ENCODE data around the gene TMEM181.
"Not testable (repeated sequence)": the region's sequence is repeated elsewhere in the genome, so short reads cannot be mapped to it uniquely, and the experiment has no call there.

TMEM181 gene

DNA sequence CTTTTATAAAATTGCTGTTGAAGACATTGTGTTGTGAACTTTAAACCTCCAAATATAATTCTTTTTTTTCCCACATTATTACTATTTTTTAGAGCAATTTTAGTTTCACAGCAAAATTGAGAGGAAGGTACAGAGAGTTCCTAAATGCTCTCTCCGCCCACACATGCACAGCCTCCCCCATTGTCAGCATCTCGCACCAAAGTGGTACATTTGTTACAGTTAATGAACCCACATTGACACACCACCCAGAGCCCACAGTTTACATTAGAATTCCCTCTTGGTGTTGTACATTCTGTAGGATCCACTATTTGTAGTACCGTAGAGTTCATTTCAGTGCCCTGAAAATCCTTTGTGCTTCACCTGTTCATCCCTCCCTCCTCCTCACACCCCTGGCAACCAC lies 33.8 kb downstream of the TMEM181 start:
- DNase-seq (ENCODE audit: low spot score) (no peak), FAIRE-seq (no peak)

DNA sequence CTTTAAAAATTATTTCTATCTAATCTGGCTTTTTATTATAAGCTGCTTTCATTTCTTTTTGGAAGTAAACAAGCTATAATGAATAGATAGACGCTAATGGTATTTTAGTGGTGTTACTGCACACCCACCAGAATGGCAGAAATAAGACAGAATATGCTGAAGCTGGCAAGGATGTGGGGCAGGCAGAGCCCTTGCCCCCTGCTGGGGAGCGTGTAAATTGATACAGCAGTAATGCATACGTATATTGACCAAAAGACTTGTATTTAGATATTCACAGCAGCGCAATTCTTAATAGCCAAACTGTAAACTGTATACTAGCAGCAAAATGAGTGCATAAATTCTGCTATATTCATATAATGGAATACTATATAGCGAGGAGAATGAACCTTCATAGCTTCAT lies 35.3 kb downstream of the TMEM181 start:
- FAIRE-seq (no peak), DNase-seq (ENCODE audit: low spot score) (no peak)

DNA sequence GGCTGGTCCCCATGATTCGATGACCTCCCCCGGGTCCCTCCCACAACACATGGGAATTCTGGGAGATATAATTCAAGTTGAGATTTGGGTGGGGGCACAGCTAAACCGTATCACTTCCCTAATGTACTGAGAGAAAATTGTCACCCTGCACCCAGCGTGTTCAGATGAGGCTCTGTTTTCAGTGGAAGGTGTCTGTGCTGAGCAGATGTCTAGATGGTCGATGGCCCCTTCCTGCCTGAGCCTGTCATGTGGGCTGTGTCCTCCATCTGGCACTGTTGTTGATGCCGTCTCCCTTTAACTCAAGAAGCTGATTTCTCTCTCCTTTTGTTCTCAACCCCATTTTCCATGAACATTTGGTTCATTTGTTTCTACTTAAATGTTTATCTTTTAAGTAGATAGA lies 37.0 kb downstream of the TMEM181 start:
- FAIRE-seq (no peak), DNase-seq (ENCODE audit: low spot score) (no peak)

DNA sequence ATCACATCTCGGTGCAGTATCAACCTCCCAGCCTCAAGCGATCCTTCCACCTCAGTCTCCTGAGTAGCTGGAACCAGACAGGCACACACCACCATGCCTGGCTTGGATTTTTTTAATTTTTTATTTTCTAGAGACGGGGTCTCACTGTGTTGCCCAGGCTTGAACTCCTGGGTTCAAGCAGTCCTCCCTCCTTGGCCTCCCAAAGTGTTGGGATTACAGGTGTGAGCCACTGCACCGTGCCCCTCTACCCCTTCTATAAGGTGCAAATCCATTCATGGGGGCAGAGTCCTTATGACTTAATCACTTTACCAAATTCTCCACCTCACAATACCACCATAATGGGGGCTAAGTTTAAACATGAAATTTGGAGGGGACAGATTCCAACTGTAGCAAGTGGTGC lies 37.7 kb downstream of the TMEM181 start:
- FAIRE-seq (no peak), DNase-seq (ENCODE audit: low spot score) (no peak)

DNA sequence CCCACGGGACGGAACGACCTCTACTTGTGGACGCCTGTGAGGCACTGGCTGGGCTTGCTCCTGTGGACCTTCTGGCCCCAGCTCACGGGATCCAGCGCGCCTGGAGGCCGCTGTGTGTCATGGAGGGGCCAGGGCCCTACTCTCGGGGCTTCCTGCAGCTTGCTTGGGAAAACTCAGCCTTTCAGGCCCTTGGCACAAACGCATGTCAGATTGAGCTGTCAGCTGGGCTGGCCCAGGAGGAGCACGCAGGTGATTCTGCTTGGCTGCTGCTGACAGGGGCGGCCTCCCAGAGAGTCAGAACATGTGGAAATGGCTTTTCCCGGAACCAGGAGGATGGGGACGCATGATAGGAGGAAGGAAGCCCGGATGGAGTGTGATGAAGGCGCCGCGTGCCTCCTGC lies 39.7 kb downstream of the TMEM181 start:
- FAIRE-seq (no peak), DNase-seq (ENCODE audit: low spot score) (no peak)

DNA sequence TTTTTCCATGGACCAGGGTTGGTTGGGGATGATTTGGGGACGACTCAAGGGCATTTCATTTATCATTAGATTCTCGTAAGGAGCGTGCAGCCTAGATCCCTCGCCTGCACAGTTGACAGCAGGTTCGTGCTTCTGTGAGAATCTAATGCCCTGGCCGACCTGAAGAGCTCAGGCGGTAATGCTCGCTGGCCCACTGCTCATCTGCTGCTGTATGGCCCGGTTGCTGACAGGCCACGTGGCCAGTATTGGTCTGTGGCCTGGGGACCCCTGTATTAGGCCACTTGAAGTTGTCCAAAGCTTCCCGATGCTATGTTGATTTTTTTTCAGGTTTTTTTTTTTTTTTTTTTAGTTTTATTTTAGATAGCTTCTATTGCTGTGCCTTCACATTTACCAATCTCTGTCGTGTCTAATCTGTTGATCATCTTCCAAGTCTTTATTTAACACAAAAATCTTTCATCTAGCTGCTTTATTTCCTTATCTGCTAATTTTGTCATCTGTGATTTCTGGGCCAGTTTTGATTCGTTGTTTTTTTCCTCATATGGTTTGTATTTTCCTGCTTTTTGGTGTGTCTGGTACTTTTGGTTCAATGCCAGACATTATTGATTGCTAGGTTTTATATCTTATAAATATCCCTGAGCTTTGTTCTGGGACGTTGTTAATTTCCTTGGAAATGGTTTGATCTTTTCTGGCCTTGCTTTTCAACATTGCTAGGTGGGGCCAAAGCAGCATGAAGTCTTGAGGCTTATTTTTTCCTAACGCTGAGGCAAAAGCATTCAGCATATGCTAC lies 43.6 kb downstream of the TMEM181 start:
- DNase-seq (ENCODE audit: low spot score) = no peak
- no peak for FAIRE-seq

DNA sequence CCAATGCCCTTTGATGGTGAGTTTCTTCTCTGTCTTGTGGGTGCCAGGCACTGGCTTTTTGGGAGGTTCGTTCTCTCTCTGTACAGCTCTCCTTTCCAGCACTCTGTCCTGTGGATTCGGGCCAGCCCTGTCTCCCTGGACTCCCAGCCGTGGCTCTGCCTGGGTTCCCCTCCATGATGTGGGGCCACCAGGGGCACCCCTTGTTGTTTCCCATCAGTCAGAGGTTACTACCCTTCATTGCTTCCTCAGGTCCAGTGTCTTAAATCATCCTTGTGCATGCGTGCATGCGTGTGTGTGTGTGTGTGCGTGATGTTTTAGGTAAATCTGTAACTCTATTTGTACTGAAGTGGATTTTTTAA lies 44.1 kb downstream of the TMEM181 start:
- no peak for FAIRE-seq
- DNase-seq (ENCODE audit: low spot score) = no peak

DNA sequence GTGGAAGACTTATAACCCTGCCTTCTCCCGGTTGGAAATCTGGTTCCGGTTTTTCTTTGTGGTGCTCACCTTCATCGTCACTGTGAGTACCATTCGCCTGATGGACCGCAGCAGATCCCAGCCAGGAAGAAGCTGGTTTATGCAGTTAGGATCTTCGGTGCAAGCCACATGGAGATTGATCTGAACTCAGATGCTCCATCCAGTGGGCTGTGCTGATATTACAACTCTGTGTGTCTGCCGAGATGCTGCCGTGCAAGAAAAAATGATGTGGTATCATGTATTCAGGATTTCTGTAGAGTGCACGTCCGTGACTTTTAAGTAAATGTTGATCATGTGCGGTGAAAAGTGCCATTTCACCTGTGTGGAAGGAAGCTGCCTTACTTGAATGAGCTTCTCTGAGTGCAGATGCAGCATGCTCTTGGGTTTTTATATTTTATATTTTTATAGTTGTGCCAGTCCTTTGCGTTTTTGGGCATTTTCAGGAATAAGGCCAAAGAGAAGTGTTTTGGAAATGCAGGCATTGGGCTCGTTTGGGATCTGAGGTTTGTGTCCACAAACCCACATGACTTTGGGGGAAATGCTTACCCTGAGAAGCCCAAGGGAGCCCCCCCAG lies 45.5 kb downstream of the TMEM181 start:
- DNase-seq (ENCODE audit: low spot score) (peak; percentile 79), FAIRE-seq (peak; percentile 63)

DNA sequence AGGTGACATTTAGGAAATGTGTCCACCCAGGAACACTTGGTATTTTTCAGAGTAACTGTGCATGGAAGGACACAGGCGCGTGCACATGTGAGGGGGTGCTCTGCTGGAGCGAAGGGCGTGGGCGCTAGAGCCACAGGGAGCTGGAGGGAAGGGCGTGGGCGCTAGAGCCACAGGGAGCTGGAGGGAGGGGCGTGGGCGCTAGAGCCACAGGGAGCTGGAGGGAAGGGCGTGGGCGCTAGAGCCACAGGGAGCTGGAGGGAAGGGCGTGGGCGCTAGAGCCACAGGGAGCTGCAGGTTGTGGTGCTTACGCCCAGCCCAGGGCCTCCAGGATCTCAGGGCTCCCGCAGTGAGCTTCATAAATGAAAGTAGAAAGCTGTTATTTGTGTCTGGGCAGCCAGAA lies 46.1 kb downstream of the TMEM181 start:
- DNase-seq (ENCODE audit: low spot score); FAIRE-seq: not testable (repeated sequence)

DNA sequence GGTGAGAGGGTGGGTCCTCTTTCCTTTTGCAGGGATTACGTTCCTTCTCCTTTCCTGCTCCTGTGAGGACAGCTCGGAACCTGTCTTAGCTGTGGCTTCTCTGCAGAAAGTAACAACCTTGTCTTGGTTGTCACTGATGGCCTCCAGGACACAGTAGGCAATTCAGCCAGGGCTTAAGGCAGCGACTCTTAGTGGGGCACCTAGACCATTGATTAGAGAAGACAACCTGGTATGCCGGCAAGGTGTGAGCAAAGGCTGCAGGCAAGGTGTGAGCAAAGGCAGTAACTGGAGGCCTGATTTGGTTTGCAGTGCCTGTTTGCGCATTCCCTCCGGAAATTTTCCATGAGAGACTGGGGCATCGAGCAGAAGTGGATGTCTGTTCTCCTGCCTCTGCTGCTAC lies 47.0 kb downstream of the TMEM181 start:
- DNase-seq (ENCODE audit: low spot score) (no peak), FAIRE-seq (no peak)

DNA sequence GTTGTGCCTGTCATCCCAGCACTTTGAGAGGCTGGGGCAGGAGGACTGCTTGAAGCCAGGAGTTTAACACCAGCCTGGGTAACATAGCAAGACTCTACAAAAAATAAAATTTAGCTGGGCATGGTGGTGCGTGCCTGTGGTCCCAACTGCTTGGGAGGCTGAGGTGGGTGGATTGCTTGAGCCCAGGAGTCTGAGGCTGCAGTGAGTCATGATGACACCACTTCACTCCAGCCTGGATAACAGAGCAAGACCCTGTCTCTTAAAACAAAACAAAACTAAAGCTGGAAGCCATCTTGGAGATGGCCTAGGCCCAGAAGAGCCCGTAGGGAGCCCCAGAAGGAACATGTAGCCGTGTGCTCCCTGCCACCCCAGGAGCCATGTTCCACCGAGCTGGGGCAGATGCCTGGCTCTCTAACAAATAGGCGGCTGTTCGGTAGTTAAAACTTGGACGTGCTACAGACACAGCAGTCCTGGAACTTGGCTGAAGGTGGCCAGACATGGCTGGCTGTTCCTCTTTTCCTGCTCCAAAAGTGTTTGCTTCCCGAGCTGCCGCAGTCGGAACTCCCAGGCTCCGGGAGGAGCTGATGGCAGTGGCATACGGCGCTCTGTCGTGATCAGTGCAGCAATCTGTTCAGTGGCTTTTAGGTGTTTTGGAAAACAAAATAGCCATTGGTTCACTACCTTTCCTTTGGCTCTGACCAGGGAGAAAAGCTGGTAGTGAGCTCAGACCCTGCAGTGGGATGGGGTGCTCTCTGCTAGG lies 47.7 kb downstream of the TMEM181 start:
- DNase-seq (ENCODE audit: low spot score) (no peak), FAIRE-seq (no peak)

DNA sequence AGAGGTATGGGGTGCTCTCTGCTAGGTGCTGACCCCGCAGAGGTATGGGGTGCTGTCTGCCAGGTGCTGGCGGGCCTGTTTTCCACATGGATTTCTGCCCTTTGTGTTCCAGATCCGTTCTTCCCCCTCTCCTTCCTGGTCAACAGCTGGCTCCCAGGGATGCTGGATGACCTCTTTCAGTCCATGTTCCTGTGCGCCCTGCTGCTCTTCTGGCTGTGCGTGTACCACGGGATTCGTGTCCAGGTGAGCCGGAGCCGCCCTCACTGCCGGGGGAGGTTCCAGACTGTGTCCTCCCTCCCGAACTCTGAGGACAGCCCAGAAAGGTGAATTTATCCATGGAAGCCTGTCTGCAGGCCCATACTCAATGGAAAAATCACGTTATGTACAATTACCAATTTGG lies 48.3 kb downstream of the TMEM181 start:
- no peak for FAIRE-seq
- no peak for DNase-seq (ENCODE audit: low spot score)

DNA sequence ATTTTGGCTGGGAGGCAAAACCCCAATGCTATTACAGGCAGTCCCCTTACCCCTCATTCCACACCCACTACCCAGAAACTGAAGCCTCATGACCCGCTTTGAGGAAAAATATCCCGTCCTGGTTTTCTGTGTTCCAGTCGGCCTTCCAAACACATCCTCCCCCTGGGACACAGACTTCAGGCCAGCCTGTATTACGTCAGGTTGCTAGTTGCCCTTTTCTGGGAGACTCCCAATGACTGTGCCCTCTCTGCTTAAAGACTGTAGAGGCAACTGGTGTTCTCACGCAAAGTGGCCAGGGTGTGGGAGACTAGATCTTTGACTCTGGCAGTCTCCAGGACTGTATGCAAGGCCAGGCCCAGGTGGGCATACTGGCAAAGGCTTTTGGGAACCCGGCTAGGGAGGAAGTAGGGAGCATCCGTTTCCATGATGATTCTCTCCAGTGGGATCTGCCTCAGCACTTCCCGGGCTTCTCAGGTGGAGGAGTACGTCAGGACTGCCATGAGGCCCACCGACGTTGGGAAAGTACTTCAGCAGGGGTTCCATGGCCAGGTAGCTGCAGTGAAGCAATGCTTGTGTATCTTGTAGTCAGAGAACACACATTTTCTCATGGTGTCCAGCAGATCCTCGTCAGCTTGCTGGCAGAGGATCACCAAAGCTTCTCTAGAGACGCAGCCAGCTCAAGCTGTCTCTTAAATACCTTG lies 49.7 kb downstream of the TMEM181 start:
- DNase-seq (ENCODE audit: low spot score) (no peak), FAIRE-seq (no peak)

DNA sequence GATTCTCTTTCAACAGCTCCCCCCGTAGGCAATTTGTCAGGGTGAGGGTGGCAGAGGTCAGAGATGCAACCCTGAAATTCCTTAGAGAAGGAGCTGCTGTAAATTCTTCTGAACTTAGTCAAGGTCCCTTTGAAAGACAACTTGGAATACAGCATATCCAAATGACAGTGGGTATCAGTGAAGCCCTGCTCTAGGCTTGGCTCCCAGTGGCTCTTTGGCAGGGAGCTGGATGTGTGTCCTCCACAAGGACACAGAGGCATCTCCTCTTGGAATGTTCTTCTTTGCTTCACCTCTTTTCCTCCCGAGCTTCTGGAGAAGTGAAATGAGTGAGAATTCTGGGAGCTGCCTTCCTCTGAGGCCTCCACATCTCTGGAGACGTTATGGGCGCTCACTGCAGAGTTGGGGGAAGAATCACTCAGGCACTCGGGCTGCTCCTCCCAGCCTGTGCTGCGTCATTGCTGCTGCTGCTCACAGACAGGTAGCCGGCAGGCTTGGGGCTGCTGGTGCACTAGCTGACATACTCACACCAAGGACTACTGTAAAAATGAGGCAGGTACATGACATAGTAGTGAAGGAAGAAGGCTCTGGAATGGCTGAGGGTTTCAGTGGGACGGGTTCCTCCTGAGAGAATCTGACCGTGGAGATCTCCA lies 50.6 kb downstream of the TMEM181 start:
- no peak for DNase-seq (ENCODE audit: low spot score)
- FAIRE-seq = no peak

DNA sequence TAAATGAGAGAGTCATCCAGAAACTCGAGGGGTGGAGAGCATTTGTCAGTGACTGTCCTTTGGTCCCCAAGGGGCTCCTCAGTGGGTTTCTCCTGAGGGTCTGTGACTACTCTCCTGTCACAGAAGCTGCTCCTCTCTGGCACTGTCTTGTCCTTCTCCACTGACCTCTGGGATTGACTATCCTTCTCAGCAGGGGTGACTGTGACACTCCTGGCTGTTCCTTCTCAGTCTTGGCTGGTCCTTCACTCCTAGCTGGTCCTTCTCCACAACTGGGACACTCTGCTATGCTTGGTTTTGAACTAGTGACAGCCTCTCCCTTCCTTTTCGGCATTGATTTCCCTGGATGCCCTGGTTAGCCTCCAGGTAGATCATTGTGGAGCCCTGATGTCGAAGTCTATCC lies 51.1 kb downstream of the TMEM181 start:
- DNase-seq (ENCODE audit: low spot score) = no peak
- FAIRE-seq = no peak

DNA sequence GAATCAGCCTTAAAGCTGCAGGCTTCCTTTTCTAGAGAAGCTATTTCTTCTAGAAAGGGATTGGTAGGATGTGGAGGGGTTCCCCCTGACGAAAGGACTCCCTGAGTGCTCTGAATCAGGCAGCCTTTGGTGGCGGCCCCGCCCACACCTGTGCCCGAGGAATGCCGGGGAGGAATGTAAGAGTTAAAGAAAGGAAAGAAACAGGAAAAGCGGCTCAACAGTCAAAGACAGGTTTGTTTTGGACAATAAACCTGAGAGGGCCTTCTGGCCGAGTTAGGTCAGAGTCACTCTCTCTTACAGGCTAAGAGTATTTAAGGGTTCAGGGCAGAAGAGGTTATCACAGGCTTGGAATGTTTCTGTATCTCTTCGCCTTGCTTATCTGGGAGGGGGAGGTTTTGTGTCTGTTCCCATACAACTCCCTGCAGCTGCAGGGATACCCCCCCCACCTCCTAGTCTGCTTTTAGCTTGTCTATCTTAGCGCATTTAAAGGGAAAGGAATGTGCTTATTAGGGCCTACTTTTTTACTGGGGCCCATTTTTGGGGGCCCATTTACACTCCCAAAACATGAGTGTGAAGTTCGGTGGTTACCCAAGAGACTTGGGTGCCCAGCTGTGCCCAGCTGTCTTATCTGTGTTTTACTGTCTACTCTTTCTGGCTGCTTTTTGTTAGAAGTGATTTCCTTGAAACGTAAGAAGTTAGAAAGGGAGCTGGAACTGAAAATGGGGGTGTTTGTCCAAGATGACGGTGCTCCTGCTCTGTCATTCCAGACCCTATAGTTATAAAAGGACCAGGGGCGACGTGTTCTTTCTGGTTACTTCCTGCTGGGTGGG lies 51.9 kb downstream of the TMEM181 start:
- FAIRE-seq (no peak), DNase-seq (ENCODE audit: low spot score) (no peak)

DNA sequence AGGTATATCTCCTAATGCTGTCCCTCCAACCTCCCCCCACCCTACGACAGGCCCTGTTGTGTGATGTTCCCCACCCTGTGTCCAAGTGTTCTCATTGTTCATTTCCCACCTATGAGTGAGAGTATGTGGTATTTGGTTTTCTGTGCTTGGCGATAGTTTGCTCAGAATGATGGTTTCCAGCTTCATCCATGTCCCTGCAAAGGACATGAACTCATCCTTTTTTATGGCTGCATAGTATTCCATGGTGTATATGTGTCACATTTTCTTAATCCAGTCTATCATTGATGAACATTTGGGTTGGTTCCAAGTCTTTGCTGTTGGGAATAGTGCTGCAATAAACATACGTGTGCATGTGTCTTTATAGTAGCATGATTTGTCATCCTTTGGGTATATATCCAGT lies 54.7 kb downstream of the TMEM181 start:
- FAIRE-seq = not testable (repeated sequence)

DNA sequence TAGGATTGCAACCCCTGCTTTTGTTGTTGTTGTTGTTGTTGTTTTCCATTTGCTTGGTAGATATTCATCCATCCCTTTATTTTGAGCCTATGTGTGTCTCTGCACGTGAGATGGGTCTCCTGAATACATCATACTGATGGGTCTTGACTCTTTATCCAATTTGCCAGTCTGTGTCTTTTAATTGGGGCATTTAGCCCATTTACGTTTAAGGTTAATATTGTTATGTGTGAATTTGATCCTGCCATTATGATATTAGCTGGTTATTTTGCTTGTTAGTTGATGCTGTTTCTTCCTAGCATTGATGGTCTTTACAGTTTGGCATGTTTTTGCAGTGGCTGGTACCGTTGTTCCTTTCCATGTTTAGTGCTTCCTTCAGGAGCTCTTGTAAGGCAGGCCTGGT lies 58.4 kb downstream of the TMEM181 start:
- not testable (repeated sequence) for DNase-seq (ENCODE audit: low spot score); FAIRE-seq

More for the DNA sequence above, 54.7 kb downstream of the TMEM181 start:
- not testable (repeated sequence) for DNase-seq (ENCODE audit: low spot score)

DNA sequence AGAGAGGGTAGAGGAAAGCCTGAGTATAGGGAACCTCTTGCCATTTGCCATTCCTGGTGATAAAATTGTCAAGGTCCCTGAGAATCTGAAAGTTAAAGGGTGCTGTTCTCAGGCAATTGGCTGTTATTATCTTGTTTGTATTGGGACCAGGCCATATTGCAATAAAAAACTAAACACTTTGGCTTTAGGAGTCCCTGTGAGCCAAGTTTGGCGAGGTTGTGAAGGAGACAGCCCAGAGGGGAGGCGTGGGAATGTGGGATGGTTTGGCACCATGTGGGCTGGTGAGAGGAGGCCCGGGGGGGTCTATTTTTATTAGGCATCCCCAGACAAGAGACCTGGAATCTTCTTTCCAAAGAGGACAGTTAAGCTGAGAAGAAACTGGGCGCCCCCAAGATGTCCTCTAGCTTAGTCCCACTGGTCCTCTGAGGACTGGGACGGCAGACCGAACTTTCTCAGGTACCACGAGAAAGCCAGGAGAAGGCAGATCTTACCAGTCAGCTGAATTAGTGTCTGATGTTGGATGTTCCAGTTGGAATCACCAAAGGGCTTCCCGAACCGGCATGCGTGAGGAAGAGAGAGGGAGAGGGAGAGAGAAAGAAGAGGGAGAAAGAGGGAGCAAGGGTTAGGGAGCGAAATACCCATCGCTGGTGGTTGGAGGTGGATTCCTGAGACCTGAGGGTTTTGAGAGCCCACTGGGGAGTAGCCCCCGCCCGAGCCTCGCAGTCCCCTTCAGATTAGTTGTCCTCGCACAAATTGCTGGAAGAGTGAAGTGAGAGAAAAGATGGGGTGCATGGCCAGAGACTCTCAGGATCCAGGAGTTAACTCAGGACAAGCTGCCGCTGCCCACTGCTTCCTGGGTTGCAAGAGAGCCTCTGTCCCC lies 60.3 kb downstream of the TMEM181 start:
- DNase-seq (ENCODE audit: low spot score) (no peak), FAIRE-seq (no peak)
